GM19193 (cell line): Measurements from ENCODE around the gene SYCP2.

Experiments used
- POLR2A ChIP-seq: IDR thresholded peaks from 4 replicates; pipeline ENCODE4 v1.6.1; 2011; ENCODE audit not compliant: insufficient read depth, insufficient read length; ENCODE audit errors: extremely low read depth

SYCP2 gene

GRCh38 chr20:59936409-59936808 lies 3.0 kb upstream of the SYCP2 start:
- TF ChIP-seq POLR2A = no peak

- TF ChIP-seq POLR2A = no peak
Observed at GRCh38 chr20:59935457-59936185, 2.2 kb upstream of the SYCP2 start.

GRCh38 chr20:59933849-59934585 lies 580 bp upstream of the SYCP2 start:
- no peak for TF ChIP-seq POLR2A

- TF ChIP-seq POLR2A = no peak
Observed at GRCh38 chr20:59932616-59933295, 681 bp downstream of the SYCP2 start.

- no peak for TF ChIP-seq POLR2A
Observed at GRCh38 chr20:59931511-59932312, 1.7 kb downstream of the SYCP2 start.

GRCh38 chr20:59925899-59926298 lies 7.5 kb downstream of the SYCP2 start:
- no peak for TF ChIP-seq POLR2A

- TF ChIP-seq POLR2A = no peak
Observed at GRCh38 chr20:59925359-59925758, 8.1 kb downstream of the SYCP2 start.

- TF ChIP-seq POLR2A = no peak
Observed at GRCh38 chr20:59923514-59923913, 9.9 kb downstream of the SYCP2 start.

GRCh38 chr20:59920944-59921343 lies 12.5 kb downstream of the SYCP2 start:
- TF ChIP-seq POLR2A = no peak

GRCh38 chr20:59912609-59913008 lies 20.8 kb downstream of the SYCP2 start:
- no peak for TF ChIP-seq POLR2A

- no peak for TF ChIP-seq POLR2A
Observed at GRCh38 chr20:59911041-59911440, 22.4 kb downstream of the SYCP2 start.

GRCh38 chr20:59908855-59909254 lies 24.6 kb downstream of the SYCP2 start:
- no peak for TF ChIP-seq POLR2A

- no peak for TF ChIP-seq POLR2A
Observed at GRCh38 chr20:59903621-59904020, 29.8 kb downstream of the SYCP2 start.

- no peak for TF ChIP-seq POLR2A
Observed at GRCh38 chr20:59902470-59902869, 31.0 kb downstream of the SYCP2 start.

- no peak for TF ChIP-seq POLR2A
Observed at GRCh38 chr20:59895908-59896307, 37.5 kb downstream of the SYCP2 start.

- no peak for TF ChIP-seq POLR2A
Observed at GRCh38 chr20:59891581-59891980, 41.9 kb downstream of the SYCP2 start.

- no peak for TF ChIP-seq POLR2A
Observed at GRCh38 chr20:59888050-59888449, 45.4 kb downstream of the SYCP2 start.
